Measurements from ENCODE around the gene PDAP1.
A peak's percentile ranks its signal among the peaks of the same experiment; 100 is the strongest.
"Not testable (repeated sequence)": the region's sequence is repeated elsewhere in the genome, so short reads cannot be mapped to it uniquely, and the experiment has no call there.

Gene PDAP1

GRCh38 chr7:99393355-99394187 is 14.8 kb downstream of the PDAP1 start:
- H3K27ac ChIP-seq (ENCODE audit: low read length): peak overlapping the region; percentile 7
- H3K4me1 ChIP-seq (ENCODE audit: control insufficient read depth in 1 of 2, insufficient read depth in 2 of 2, low read length in 2 of 2): peaks cover 9 to 17% of the 10 kb centered on the region in 2 donors
- peak overlapping the region; percentile 42 to 79 for H3K4me3 ChIP-seq (ENCODE audit: low read depth in 1 of 2, low read length in 2 of 2)
- H3K27me3 ChIP-seq (ENCODE audit: low read depth, low read length): no peaks in the 10 kb centered on the region
- no peaks in the 10 kb centered on the region for H3K9me3 ChIP-seq (ENCODE audit: control insufficient read depth in 1 of 2, low read length in 2 of 2)
- H3K36me3 ChIP-seq (ENCODE audit: control insufficient read depth in 1 of 2, insufficient read depth in 2 of 2, low read length in 2 of 2): peaks cover 48 to 60% of the 10 kb centered on the region in 2 donors

GRCh38 chr7:99392659-99393354 is 15.6 kb downstream of the PDAP1 start:
- Histone ChIP-seq H3K9me3 (ENCODE audit: control insufficient read depth in 1 of 2, low read length in 2 of 2) (no peaks in the 10 kb centered on the region), H3K4me3 (ENCODE audit: low read depth in 1 of 2, low read length in 2 of 2) (peak overlapping the region; percentile 42 to 79), H3K27ac (ENCODE audit: low read length) (peak overlapping the region; percentile 7), H3K27me3 (ENCODE audit: low read depth, low read length) (no peaks in the 10 kb centered on the region), H3K36me3 (ENCODE audit: control insufficient read depth in 1 of 2, insufficient read depth in 2 of 2, low read length in 2 of 2) (peaks cover 42 to 58% of the 10 kb centered on the region in 2 donors), H3K4me1 (ENCODE audit: control insufficient read depth in 1 of 2, insufficient read depth in 2 of 2, low read length in 2 of 2) (peaks cover 9 to 17% of the 10 kb centered on the region in 2 donors)

- Histone ChIP-seq H3K27ac (ENCODE audit: low read length) (no peak overlapping the region), H3K27me3 (ENCODE audit: low read depth, low read length) (no peaks in the 10 kb centered on the region), H3K4me3 (ENCODE audit: low read depth in 1 of 2, low read length in 2 of 2) (no peak overlapping the region), H3K36me3 (ENCODE audit: control insufficient read depth in 1 of 2, insufficient read depth in 2 of 2, low read length in 2 of 2) (peaks cover 36 to 52% of the 10 kb centered on the region in 2 donors), H3K9me3 (ENCODE audit: control insufficient read depth in 1 of 2, low read length in 2 of 2) (no peaks in the 10 kb centered on the region), H3K4me1 (ENCODE audit: control insufficient read depth in 1 of 2, insufficient read depth in 2 of 2, low read length in 2 of 2) (peaks cover 9 to 17% of the 10 kb centered on the region in 2 donors)
Measured at GRCh38 chr7:99392046-99392445, 16.4 kb downstream of the PDAP1 start.

GRCh38 chr7:99390941-99391602 is 17.3 kb downstream of the PDAP1 start:
- no peak overlapping the region for H3K27ac ChIP-seq (ENCODE audit: low read length)
- H3K9me3 ChIP-seq (ENCODE audit: control insufficient read depth in 1 of 2, low read length in 2 of 2): no peaks in the 10 kb centered on the region
- H3K4me3 ChIP-seq (ENCODE audit: low read depth in 1 of 2, low read length in 2 of 2): no peak overlapping the region
- peaks cover 9 to 17% of the 10 kb centered on the region in 2 donors for H3K4me1 ChIP-seq (ENCODE audit: control insufficient read depth in 1 of 2, insufficient read depth in 2 of 2, low read length in 2 of 2)
- peaks cover 40 to 56% of the 10 kb centered on the region in 2 donors for H3K36me3 ChIP-seq (ENCODE audit: control insufficient read depth in 1 of 2, insufficient read depth in 2 of 2, low read length in 2 of 2)
- no peaks in the 10 kb centered on the region for H3K27me3 ChIP-seq (ENCODE audit: low read depth, low read length)

- no peaks in the 10 kb centered on the region for H3K9me3 ChIP-seq (ENCODE audit: control insufficient read depth in 1 of 2, low read length in 2 of 2)
- H3K36me3 ChIP-seq (ENCODE audit: control insufficient read depth in 1 of 2, insufficient read depth in 2 of 2, low read length in 2 of 2): peaks cover 28 to 44% of the 10 kb centered on the region in 2 donors
- H3K27me3 ChIP-seq (ENCODE audit: low read depth, low read length): no peaks in the 10 kb centered on the region
- H3K27ac ChIP-seq (ENCODE audit: low read length): no peak overlapping the region
- peaks cover 9 to 17% of the 10 kb centered on the region in 2 donors for H3K4me1 ChIP-seq (ENCODE audit: control insufficient read depth in 1 of 2, insufficient read depth in 2 of 2, low read length in 2 of 2)
- no peak overlapping the region for H3K4me3 ChIP-seq (ENCODE audit: low read depth in 1 of 2, low read length in 2 of 2)
Measured at GRCh38 chr7:99389772-99390171, 18.6 kb downstream of the PDAP1 start.

- Histone ChIP-seq H3K4me3 (ENCODE audit: low read depth in 1 of 2, low read length in 2 of 2) (no peak overlapping the region), H3K27ac (ENCODE audit: low read length) (no peak overlapping the region), H3K36me3 (ENCODE audit: control insufficient read depth in 1 of 2, insufficient read depth in 2 of 2, low read length in 2 of 2) (peaks cover 27 to 40% of the 10 kb centered on the region in 2 donors), H3K9me3 (ENCODE audit: control insufficient read depth in 1 of 2, low read length in 2 of 2) (no peaks in the 10 kb centered on the region), H3K4me1 (ENCODE audit: control insufficient read depth in 1 of 2, insufficient read depth in 2 of 2, low read length in 2 of 2) (peaks cover 5 to 8% of the 10 kb centered on the region in 2 donors), H3K27me3 (ENCODE audit: low read depth, low read length) (no peaks in the 10 kb centered on the region)
Measured at GRCh38 chr7:99387912-99388311, 20.5 kb downstream of the PDAP1 start.

- H3K4me1 ChIP-seq (ENCODE audit: control insufficient read depth in 1 of 2, insufficient read depth in 2 of 2, low read length in 2 of 2); H3K27ac ChIP-seq (ENCODE audit: low read length); H3K4me3 ChIP-seq (ENCODE audit: low read depth in 1 of 2, low read length in 2 of 2); H3K27me3 ChIP-seq (ENCODE audit: low read depth, low read length); H3K9me3 ChIP-seq (ENCODE audit: control insufficient read depth in 1 of 2, low read length in 2 of 2): not testable (repeated sequence)
- peaks cover 27 to 40% of the 10 kb centered on the region in 2 donors for H3K36me3 ChIP-seq (ENCODE audit: control insufficient read depth in 1 of 2, insufficient read depth in 2 of 2, low read length in 2 of 2)
Measured at GRCh38 chr7:99387239-99387635, 21.2 kb downstream of the PDAP1 start.

- H3K36me3 ChIP-seq (ENCODE audit: control insufficient read depth in 1 of 2, insufficient read depth in 2 of 2, low read length in 2 of 2): peaks cover 27 to 40% of the 10 kb centered on the region in 2 donors
- H3K27ac ChIP-seq (ENCODE audit: low read length): no peak overlapping the region
- no peaks in the 10 kb centered on the region for H3K27me3 ChIP-seq (ENCODE audit: low read depth, low read length)
- H3K4me3 ChIP-seq (ENCODE audit: low read depth in 1 of 2, low read length in 2 of 2): no peak overlapping the region
- no peaks in the 10 kb centered on the region for H3K9me3 ChIP-seq (ENCODE audit: control insufficient read depth in 1 of 2, low read length in 2 of 2)
- H3K4me1 ChIP-seq (ENCODE audit: control insufficient read depth in 1 of 2, insufficient read depth in 2 of 2, low read length in 2 of 2): peaks cover 0 to 1% of the 10 kb centered on the region in 2 donors
Measured at GRCh38 chr7:99386584-99387238, 21.7 kb downstream of the PDAP1 start.

- no peaks in the 10 kb centered on the region for H3K27me3 ChIP-seq (ENCODE audit: low read depth, low read length)
- no peak overlapping the region for H3K27ac ChIP-seq (ENCODE audit: low read length)
- no peak overlapping the region for H3K4me3 ChIP-seq (ENCODE audit: low read depth in 1 of 2, low read length in 2 of 2)
- H3K4me1 ChIP-seq (ENCODE audit: control insufficient read depth in 1 of 2, insufficient read depth in 2 of 2, low read length in 2 of 2): peaks cover 0 to 13% of the 10 kb centered on the region in 2 donors
- H3K9me3 ChIP-seq (ENCODE audit: control insufficient read depth in 1 of 2, low read length in 2 of 2): no peaks in the 10 kb centered on the region
- H3K36me3 ChIP-seq (ENCODE audit: control insufficient read depth in 1 of 2, insufficient read depth in 2 of 2, low read length in 2 of 2): peaks cover 27 to 33% of the 10 kb centered on the region in 2 donors
Measured at GRCh38 chr7:99385564-99385963, 22.8 kb downstream of the PDAP1 start.

- Histone ChIP-seq H3K27ac (ENCODE audit: low read length) (no peak overlapping the region), H3K4me3 (ENCODE audit: low read depth in 1 of 2, low read length in 2 of 2) (no peak overlapping the region), H3K9me3 (ENCODE audit: control insufficient read depth in 1 of 2, low read length in 2 of 2) (no peaks in the 10 kb centered on the region), H3K36me3 (ENCODE audit: control insufficient read depth in 1 of 2, insufficient read depth in 2 of 2, low read length in 2 of 2) (peaks cover 19 to 22% of the 10 kb centered on the region in 2 donors), H3K27me3 (ENCODE audit: low read depth, low read length) (no peaks in the 10 kb centered on the region), H3K4me1 (ENCODE audit: control insufficient read depth in 1 of 2, insufficient read depth in 2 of 2, low read length in 2 of 2) (peaks cover 0 to 23% of the 10 kb centered on the region in 2 donors)
Measured at GRCh38 chr7:99384523-99384922, 23.9 kb downstream of the PDAP1 start.

Measured in muscle layer of duodenum (tissue), 2 donors.